ENCODE results near the gene PXMP4.

Gene PXMP4

GRCh38 chr20:33653218-33653899 lies 66.8 kb downstream of the PXMP4 start:
- DNase-seq: peak; percentile 85

All from NCI-H69 (cell line).